Measurements from ENCODE around the gene LOXL4. TPM values are rescaled to one million over a fixed set of nuclear protein-coding genes. Genes with fewer than 3 reads are reported as not detected.

The LOXL4 gene
- total and polyA plus RNA-seq, 3 donors from 2014 or later = 14.0 to 38.2 (median 18.9) TPM

GRCh38 chr10:98256692-98257091, 11.3 kb downstream of the LOXL4 start:
- Histone ChIP-seq H3K27me3 (no peaks in the 10 kb centered on the region), H3K36me3 (ENCODE audit: low read depth, missing control alignments) (no peaks in the 10 kb centered on the region), H3K4me3 (no peak overlapping the region), H3K9me3 (no peaks in the 10 kb centered on the region), H3K27ac (no peak overlapping the region), H3K4me1 (peaks cover 30% of the 10 kb centered on the region)
- no peak for DNase-seq
- 93 to 100% methylated on average over 2 to 11 of the region's 11 CpGs for WGBS, 2 donors
- no peak for TF ChIP-seq POLR2A (IDR thresholded peaks at IDR 0.05)
- TF ChIP-seq, protein P1, sequence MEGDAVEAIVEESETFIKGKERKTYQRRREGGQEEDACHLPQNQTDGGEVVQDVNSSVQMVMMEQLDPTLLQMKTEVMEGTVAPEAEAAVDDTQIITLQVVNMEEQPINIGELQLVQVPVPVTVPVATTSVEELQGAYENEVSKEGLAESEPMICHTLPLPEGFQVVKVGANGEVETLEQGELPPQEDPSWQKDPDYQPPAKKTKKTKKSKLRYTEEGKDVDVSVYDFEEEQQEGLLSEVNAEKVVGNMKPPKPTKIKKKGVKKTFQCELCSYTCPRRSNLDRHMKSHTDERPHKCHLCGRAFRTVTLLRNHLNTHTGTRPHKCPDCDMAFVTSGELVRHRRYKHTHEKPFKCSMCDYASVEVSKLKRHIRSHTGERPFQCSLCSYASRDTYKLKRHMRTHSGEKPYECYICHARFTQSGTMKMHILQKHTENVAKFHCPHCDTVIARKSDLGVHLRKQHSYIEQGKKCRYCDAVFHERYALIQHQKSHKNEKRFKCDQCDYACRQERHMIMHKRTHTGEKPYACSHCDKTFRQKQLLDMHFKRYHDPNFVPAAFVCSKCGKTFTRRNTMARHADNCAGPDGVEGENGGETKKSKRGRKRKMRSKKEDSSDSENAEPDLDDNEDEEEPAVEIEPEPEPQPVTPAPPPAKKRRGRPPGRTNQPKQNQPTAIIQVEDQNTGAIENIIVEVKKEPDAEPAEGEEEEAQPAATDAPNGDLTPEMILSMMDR (IDR thresholded peaks at IDR 0.05) = no peak
- intact Hi-C loops (cut with DNase I; ENCODE audit: low total_unique reads) = no loop called here

DNA sequence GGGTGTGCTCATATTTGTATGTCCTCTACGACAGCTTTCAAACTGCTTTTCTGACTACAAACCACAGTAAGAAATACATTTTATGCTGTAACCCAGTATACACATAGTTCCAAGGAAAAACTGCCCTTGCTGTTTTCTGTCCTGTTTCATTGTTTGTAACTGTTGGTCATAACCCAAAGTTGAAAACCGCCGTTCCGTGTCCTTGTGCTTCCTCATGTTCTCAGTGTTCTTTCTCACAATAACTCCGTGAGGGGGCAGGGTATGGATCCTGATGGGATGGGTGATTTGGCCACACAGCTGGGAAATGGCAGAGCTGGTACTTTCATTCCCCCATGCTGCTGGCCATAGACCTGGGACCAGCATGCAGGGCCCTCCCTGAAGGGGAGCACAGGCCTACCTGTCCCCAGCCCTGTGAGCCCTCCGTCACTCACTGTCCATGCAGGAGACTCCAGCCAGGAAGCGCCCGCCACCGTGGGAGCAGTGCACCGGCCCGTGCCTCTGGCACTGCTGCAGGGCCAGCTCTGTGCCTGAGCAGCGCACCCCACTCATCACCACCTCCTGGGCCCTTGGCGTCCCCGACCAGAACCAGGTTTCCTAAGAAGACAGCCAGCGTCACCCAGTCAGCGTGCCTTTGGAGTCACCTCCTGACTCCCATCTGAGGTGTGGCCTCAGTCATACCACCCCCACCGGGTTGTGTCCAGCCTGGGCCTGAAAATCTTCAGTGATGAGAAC, 12.7 kb downstream of the LOXL4 start:
- no peaks in the 10 kb centered on the region for H3K9me3 ChIP-seq
- peak overlapping the region in 1 of 2 donors; percentile 51 for H3K27ac ChIP-seq
- intact Hi-C loops (cut with DNase I; ENCODE audit: low total_unique reads) = no loop called here
- H3K36me3 ChIP-seq (ENCODE audit: low read depth, missing control alignments) = no peaks in the 10 kb centered on the region
- no peak for DNase-seq
- H3K4me1 ChIP-seq = peaks cover 27% of the 10 kb centered on the region
- TF ChIP-seq, protein P1 (IDR thresholded peaks at IDR 0.05) = no peak
- no peak for TF ChIP-seq POLR2A (IDR thresholded peaks at IDR 0.05)
- H3K27me3 ChIP-seq = no peaks in the 10 kb centered on the region
- H3K4me3 ChIP-seq = no peak overlapping the region
- WGBS, 2 donors = 37 to 65% methylated on average over 5 to 17 of the region's 17 CpGs

DNA sequence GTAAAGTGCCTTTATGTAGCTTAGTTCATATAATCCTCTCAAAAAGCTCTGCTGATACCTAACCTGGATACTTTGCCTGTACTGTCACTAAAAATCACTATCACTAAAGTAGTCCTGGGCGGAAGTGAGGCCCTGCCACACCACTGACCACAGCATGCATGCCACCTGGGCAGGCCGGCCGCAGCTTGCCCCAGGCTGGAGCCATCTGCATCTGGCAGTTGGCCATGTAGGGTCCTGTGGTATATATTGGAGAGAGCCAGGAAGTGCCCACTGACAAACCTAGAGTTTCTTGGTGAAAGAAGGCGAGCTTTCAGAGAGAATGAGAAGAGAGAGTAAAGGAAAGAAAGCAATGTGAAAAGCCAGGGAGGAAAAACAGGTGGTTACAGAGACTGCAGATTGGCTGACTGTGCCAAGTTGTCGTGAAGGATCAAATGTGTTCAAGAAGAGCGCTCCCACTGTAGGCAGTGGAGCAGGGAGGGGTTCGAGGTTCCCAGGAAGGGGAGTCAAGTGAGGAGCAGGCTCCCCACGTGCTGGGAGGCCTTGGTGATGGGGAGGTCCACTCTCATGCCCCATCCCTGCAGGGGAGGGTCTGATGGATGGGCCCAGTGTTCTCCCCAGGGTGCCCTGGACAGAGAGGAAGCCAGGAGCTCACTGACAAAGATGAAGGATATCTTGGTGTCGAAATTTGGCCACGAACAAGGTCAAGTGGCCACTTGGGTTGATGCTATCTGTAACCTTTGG, 13.6 kb downstream of the LOXL4 start:
- DNase-seq = no peak
- WGBS, 2 donors = 59 to 69% methylated on average over 8 to 10 of the region's 10 CpGs
- H3K27ac ChIP-seq = peak overlapping the region in 1 of 2 donors; percentile 51
- no peak overlapping the region for H3K4me3 ChIP-seq
- H3K4me1 ChIP-seq = peaks cover 24% of the 10 kb centered on the region
- intact Hi-C loops (cut with DNase I; ENCODE audit: low total_unique reads) = no loop called here
- no peaks in the 10 kb centered on the region for H3K36me3 ChIP-seq (ENCODE audit: low read depth, missing control alignments)
- no peaks in the 10 kb centered on the region for H3K27me3 ChIP-seq
- TF ChIP-seq, protein P1 (IDR thresholded peaks at IDR 0.05) = no peak
- no peak for TF ChIP-seq POLR2A (IDR thresholded peaks at IDR 0.05)
- no peaks in the 10 kb centered on the region for H3K9me3 ChIP-seq

DNA sequence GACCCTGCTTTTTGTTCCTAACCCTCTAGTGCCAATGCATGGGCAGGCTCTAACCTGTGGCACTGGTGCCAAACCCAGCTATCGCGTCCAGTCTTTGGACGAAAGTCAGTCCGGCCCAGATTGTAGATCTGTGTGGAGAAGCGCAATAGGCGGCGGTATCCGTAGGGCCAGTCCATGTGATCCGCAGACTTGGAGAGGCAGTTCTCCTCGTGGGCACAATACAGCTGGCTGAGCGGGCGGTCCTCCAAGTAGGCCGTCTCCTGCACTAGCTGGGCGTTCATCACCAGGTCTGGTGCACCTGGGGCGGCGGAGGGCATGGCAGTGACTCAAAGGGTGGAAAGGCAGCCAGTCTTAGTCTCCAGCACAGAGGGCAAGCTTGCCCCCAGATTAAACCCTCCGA, 14.5 kb downstream of the LOXL4 start:
- Histone ChIP-seq H3K36me3 (ENCODE audit: low read depth, missing control alignments) (no peaks in the 10 kb centered on the region), H3K4me3 (no peak overlapping the region), H3K27ac (peak overlapping the region in 1 of 2 donors; percentile 35), H3K4me1 (peaks cover 24% of the 10 kb centered on the region), H3K9me3 (no peaks in the 10 kb centered on the region), H3K27me3 (no peaks in the 10 kb centered on the region)
- intact Hi-C loops (cut with DNase I; ENCODE audit: low total_unique reads) = no loop called here
- no peak for TF ChIP-seq POLR2A (IDR thresholded peaks at IDR 0.05)
- TF ChIP-seq, protein P1 (IDR thresholded peaks at IDR 0.05) = no peak
- 77 to 87% methylated on average over 3 to 17 of the region's 17 CpGs for WGBS, 2 donors
- DNase-seq = no peak
